ENCODE measurements around the gene CIBAR2.

CIBAR2 gene

GRCh38 chr16:85157372-85157771, 45.1 kb upstream of the CIBAR2 start:
- Histone ChIP-seq H3K36me3 (ENCODE audit: control insufficient read depth, insufficient read depth, low read length) (no peaks in the 10 kb centered on the region), H3K4me1 (peaks cover 14% of the 10 kb centered on the region), H3K9ac (no peak overlapping the region), H3K27ac (no peak overlapping the region), H3K27me3 (ENCODE audit: control insufficient read depth, insufficient read depth, low read length) (no peaks in the 10 kb centered on the region), H2AFZ (no peak overlapping the region), H3K9me3 (ENCODE audit: control insufficient read depth, low read length) (no peaks in the 10 kb centered on the region), H3K4me2 (ENCODE audit: low read length) (no peak overlapping the region), H3K4me3 (ENCODE audit: low read depth, low read length) (no peak overlapping the region), H3K79me2 (no peaks in the 10 kb centered on the region)
- TF ChIP-seq CTCF (IDR thresholded peaks at IDR 0.05), result no peak

- H3K27ac ChIP-seq, result no peak overlapping the region
- no peaks in the 10 kb centered on the region for H3K79me2 ChIP-seq
- H3K9me3 ChIP-seq (ENCODE audit: control insufficient read depth, low read length), result no peaks in the 10 kb centered on the region
- no peak for TF ChIP-seq CTCF (IDR thresholded peaks at IDR 0.05)
- no peaks in the 10 kb centered on the region for H3K36me3 ChIP-seq (ENCODE audit: control insufficient read depth, insufficient read depth, low read length)
- H3K4me1 ChIP-seq, result peaks cover 18% of the 10 kb centered on the region
- no peaks in the 10 kb centered on the region for H3K27me3 ChIP-seq (ENCODE audit: control insufficient read depth, insufficient read depth, low read length)
- no peak overlapping the region for H2AFZ ChIP-seq
- H3K4me2 ChIP-seq (ENCODE audit: low read length), result no peak overlapping the region
- H3K4me3 ChIP-seq (ENCODE audit: low read depth, low read length), result no peak overlapping the region
- H3K9ac ChIP-seq, result no peak overlapping the region
Observed at GRCh38 chr16:85156869-85157268, 44.6 kb upstream of the CIBAR2 start.

GRCh38 chr16:85156440-85156839, 44.2 kb upstream of the CIBAR2 start:
- no peak overlapping the region for H3K27ac ChIP-seq
- no peaks in the 10 kb centered on the region for H3K79me2 ChIP-seq
- H3K36me3 ChIP-seq (ENCODE audit: control insufficient read depth, insufficient read depth, low read length), result no peaks in the 10 kb centered on the region
- H2AFZ ChIP-seq, result no peak overlapping the region
- no peak for TF ChIP-seq CTCF (IDR thresholded peaks at IDR 0.05)
- no peaks in the 10 kb centered on the region for H3K27me3 ChIP-seq (ENCODE audit: control insufficient read depth, insufficient read depth, low read length)
- H3K9ac ChIP-seq, result no peak overlapping the region
- H3K4me2 ChIP-seq (ENCODE audit: low read length), result no peak overlapping the region
- no peaks in the 10 kb centered on the region for H3K9me3 ChIP-seq (ENCODE audit: control insufficient read depth, low read length)
- no peak overlapping the region for H3K4me3 ChIP-seq (ENCODE audit: low read depth, low read length)
- peaks cover 23% of the 10 kb centered on the region for H3K4me1 ChIP-seq

GRCh38 chr16:85153656-85154091, 41.4 kb upstream of the CIBAR2 start:
- Histone ChIP-seq H3K4me1 (peaks cover 41% of the 10 kb centered on the region), H3K27me3 (ENCODE audit: control insufficient read depth, insufficient read depth, low read length) (no peaks in the 10 kb centered on the region), H3K4me3 (ENCODE audit: low read depth, low read length) (no peak overlapping the region), H3K79me2 (no peaks in the 10 kb centered on the region), H3K9ac (no peak overlapping the region), H3K36me3 (ENCODE audit: control insufficient read depth, insufficient read depth, low read length) (no peaks in the 10 kb centered on the region), H3K4me2 (ENCODE audit: low read length) (no peak overlapping the region), H3K27ac (no peak overlapping the region), H2AFZ (no peak overlapping the region), H3K9me3 (ENCODE audit: control insufficient read depth, low read length) (no peaks in the 10 kb centered on the region)
- TF ChIP-seq CTCF (IDR thresholded peaks at IDR 0.05), result no peak

GRCh38 chr16:85153046-85153445, 40.8 kb upstream of the CIBAR2 start:
- Histone ChIP-seq H3K9me3 (ENCODE audit: control insufficient read depth, low read length) (no peaks in the 10 kb centered on the region), H3K79me2 (no peaks in the 10 kb centered on the region), H2AFZ (no peak overlapping the region), H3K36me3 (ENCODE audit: control insufficient read depth, insufficient read depth, low read length) (no peaks in the 10 kb centered on the region), H3K4me2 (ENCODE audit: low read length) (no peak overlapping the region), H3K9ac (no peak overlapping the region), H3K4me3 (ENCODE audit: low read depth, low read length) (no peak overlapping the region), H3K27ac (no peak overlapping the region), H3K4me1 (peaks cover 39% of the 10 kb centered on the region), H3K27me3 (ENCODE audit: control insufficient read depth, insufficient read depth, low read length) (no peaks in the 10 kb centered on the region)
- TF ChIP-seq CTCF (IDR thresholded peaks at IDR 0.05), result no peak
